GM18508 (cell line): Measurements from ENCODE around the gene RFC2.
A peak's percentile ranks its signal among the peaks of the same experiment; 100 is the strongest.
"Not testable (repeated sequence)": the region's sequence is repeated elsewhere in the genome, so short reads cannot be mapped to it uniquely, and the experiment has no call there.

ENCODE experiments used
- ATAC-seq: cut with Tn5 transposase; IDR thresholded peaks from one replicate; pipeline ENCODE4 v1.9.1; 2021; ENCODE audit warnings: moderate number of reproducible peaks; ENCODE audit not compliant: insufficient read depth, unreplicated experiment

Gene RFC2

DNA sequence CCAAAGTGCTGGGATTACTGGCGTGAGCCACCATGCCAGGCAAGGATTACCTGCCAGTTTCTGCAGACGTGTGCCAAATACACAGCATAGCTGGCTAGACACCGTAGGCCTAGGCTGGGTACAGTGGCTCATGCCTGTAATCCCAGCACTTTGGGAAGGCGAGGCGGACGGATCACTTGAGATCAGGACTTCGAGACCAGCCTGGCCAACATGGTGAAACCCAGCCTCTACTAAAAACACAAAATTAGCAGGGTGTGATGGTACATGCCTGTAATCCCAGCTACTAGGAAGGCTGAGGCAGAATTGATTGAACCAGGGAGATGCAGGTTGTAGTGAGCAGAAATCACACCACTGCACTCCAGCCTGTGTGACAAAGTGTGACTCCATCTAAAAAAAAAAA lies 868 bp downstream of the RFC2 start:
- ATAC-seq = no peak

DNA sequence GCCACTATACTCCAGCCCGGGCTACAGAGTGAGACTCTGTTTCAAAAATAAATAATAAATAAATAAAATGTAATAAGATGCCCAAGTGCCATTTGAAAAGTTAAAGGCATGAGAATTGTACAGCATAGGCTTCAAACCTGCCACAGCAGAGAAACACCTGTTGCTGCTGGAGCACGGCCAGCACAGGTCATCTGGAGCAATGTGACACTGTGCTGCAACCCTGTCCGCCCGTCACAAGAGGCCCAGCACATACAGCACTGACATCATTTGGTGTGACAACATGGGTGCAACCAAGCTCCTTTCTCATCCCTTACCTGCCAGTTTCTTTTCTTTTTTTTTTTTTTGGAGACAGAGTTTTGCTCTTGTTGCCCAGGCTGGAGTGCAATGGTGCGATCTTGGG lies 1.3 kb downstream of the RFC2 start:
- ATAC-seq = no peak

DNA sequence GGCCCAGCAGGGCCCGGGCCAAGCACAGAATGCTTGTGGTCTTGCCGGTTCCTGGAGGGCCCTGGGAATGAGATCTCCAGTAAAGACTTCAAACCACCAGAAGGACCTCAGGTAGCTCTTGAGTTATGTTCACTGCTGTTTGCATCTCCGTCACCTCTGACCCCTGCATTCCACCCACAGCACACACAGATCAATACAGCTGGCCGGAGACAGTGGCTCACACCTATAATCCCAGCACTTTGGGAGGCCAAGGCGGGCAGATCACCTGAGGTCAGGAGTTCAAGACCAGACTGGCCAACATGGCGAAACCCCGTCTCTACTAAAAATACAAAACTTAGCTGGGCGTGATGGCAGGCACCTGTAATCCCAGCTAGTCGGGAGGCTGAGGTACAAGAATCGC lies 5.1 kb downstream of the RFC2 start:
- not testable (repeated sequence) for ATAC-seq

- no peak for ATAC-seq
Observed at GRCh38 chr7:74248156-74248555, 6.0 kb downstream of the RFC2 start.

- ATAC-seq = no peak
Observed at GRCh38 chr7:74246497-74246896, 7.7 kb downstream of the RFC2 start.

- ATAC-seq = no peak
Observed at GRCh38 chr7:74242122-74242443, 12.1 kb downstream of the RFC2 start.

GRCh38 chr7:74240482-74240881 lies 13.7 kb downstream of the RFC2 start:
- no peak for ATAC-seq

- no peak for ATAC-seq
Observed at GRCh38 chr7:74236284-74236683, 17.9 kb downstream of the RFC2 start.

GRCh38 chr7:74235518-74236268 lies 18.5 kb downstream of the RFC2 start:
- ATAC-seq = no peak

DNA sequence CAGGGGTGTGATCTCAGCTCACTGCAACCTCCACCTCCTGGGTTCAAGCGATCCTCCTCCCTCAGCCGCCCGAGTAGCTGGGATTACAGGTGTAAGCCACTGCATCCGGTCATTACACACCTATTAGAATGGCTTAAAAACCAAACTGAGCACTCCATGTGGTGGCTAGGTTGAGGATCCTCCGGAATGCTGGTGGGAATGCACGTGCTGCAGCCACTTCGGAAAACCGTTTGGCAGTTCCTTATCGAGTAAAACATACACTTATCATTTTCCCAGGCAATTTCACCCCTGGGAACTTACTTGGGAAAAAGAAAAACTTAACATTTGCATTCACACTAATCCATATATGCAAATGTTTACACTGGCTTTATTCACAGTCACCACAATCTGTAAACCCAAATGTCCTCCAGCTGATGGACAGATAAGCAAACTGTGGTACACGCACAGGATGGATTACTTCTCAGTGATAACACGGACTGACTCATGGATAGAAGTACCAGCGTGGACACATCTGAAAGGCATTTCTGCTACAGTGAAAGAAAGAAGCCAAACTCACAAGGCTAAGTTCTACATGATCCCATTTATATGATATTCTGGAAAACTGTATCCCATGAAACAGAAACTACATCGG lies 20.4 kb downstream of the RFC2 start:
- no peak for ATAC-seq

GRCh38 chr7:74231232-74231590 lies 23.0 kb downstream of the RFC2 start:
- ATAC-seq = peak; percentile 46

DNA sequence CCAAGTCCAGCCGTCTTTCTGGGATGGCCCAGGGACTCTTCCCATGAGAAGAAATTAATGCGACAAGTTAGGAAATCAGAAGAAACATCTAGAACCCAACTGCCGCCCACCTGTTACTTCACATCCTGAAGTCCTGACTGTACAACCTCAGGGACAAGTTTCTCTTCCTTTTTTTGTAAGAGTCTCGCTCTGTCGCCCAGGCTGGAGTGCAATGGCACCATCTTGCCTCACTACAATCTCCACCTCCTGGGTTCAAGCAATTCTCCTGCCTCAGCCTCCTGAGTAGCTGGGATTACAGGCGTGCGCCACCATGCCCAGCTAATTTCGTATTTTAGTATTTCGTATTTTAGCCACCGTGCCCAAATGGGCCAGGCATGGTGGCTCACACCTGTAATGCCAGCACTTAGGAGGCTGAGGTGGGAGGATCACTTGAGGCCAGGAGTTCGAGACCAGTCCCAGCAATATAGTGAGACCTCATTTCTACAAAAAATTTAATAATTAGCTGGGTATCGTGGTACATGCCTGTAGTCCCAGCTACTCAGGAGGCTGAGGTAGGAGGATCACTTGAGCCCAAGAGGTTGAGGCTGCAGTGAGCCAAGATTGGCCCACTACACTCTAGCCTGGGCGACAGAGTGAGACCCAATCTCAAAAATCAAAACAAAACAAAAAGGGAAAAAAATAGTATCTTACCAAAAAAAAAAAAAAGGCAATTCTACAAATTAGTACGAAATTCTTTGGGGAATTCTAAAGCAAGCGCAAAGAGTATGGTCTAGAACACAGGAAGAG lies 23.6 kb downstream of the RFC2 start:
- ATAC-seq = no peak

- no peak for ATAC-seq
Observed at GRCh38 chr7:74228951-74229900, 25.0 kb downstream of the RFC2 start.

GRCh38 chr7:74226633-74227032 lies 27.6 kb downstream of the RFC2 start:
- ATAC-seq = no peak

- ATAC-seq = no peak
Observed at GRCh38 chr7:74225400-74225799, 28.8 kb downstream of the RFC2 start.

- not testable (repeated sequence) for ATAC-seq
Observed at GRCh38 chr7:74224907-74225306, 29.3 kb downstream of the RFC2 start.

DNA sequence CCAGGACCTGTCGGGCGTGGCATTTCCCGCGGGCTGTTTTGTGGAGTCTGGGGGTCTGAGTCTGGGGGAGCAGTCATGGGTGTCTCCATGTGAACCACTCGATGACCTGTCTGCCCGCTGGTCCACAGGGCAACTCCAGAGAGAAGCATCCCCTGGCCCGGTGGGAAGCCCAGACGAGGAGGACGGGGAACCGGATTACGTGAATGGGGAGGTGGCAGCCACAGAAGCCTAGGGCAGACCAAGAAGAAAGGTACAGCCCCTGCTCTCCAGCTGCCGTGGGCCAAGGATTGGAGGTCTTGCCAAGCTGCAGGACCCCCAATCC lies 29.7 kb downstream of the RFC2 start:
- no peak for ATAC-seq

- no peak for ATAC-seq
Observed at GRCh38 chr7:74223711-74224510, 30.3 kb downstream of the RFC2 start.

DNA sequence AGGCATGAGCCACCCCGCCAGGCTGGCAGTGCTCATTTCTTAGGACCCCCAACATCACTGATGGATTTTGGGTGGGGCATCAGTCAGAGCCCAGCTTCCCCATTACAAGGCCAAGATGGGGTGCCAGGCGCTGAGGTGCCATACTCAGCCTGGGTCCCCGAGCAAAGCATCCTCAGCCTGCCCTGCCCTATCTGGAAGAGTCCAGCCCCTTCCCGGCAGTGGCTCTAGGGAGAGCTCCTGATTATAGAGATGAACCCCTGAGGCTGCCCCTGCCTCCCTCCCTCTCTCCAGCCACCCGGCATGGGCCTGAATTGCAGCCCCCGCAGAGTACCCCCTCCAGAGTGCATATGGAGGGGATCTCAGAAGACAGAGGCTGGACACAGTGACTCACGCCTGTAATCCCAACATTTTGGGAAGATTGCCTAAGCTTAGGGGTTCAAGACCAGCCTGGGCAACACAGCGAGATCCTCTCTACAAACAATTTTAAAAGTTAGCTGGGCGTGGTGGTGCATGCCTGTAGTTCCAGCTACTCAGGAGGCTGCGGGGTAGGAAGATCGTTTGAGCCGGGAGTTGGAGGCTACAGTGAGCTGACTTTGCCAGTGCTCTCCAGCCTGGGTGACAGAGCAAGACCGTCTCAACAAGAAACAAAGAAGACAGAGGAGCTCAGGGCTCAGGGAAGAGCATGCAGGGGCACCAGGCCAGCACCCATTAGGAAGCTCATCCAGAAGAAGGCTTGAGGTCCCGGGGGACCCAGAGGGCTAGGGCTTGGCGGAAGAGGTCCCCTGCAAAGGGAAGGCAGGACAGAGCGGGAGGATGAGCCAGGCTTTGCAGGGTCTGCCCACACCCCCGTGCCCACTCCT lies 31.1 kb downstream of the RFC2 start:
- no peak for ATAC-seq
